Natural killer cell (primary cell): ENCODE measurements around the gene CAPN14. TPM values are rescaled to one million over a fixed set of nuclear protein-coding genes. Genes with fewer than 3 reads are reported as not detected.

Source experiments
- ATAC-seq, 3 donors: fragments of 150-1000 bp in 2 of 3; fragments of 200-7000 bp in 1 of 3; cut with Tn5 transposase; 1 replicate in 1 of 3; 2 replicates in 2 of 3; pipeline ENCODE4 v1.10.0; 2021; ENCODE audit warnings: mild to moderate bottlenecking in 2 of 3, moderate library complexity in 2 of 3
- DNase-seq, 2 donors: peaks; one replicate each; pipeline versions ENCODE4 v3.0.0 to v3.0.0-alpha.2; 2013 to 2021; ENCODE audit warnings: mixed read lengths in 1 of 2
- H3K27ac ChIP-seq: one replicate; pipeline ENCODE4 v1.5.1; 2013; ENCODE audit warnings: mild to moderate bottlenecking, low read length
- H3K27me3 ChIP-seq: one replicate; pipeline ENCODE4 v1.6.1; 2013; ENCODE audit warnings: low read length; ENCODE audit not compliant: control insufficient read depth, insufficient read depth
- H3K36me3 ChIP-seq: one replicate; pipeline ENCODE4 v1.6.1; 2013; ENCODE audit warnings: low read length; ENCODE audit not compliant: control insufficient read depth, insufficient read depth
- H3K4me1 ChIP-seq: one replicate; pipeline ENCODE4 v1.6.1; 2013; ENCODE audit warnings: low read length; ENCODE audit not compliant: control insufficient read depth, insufficient read depth
- H3K4me3 ChIP-seq: one replicate; pipeline ENCODE4 v1.5.1; 2013; ENCODE audit warnings: low read length
- H3K9me3 ChIP-seq: one replicate; pipeline ENCODE4 v1.6.1; 2013; ENCODE audit warnings: low read length; ENCODE audit not compliant: control insufficient read depth, insufficient read depth
- H3K27ac Mint-ChIP-seq, 2 donors: one replicate each; pipeline ENCODE4 v1.8.0; 2022; ENCODE audit warnings: mild to moderate bottlenecking in 2 of 2, mixed read lengths in 2 of 2, moderate library complexity in 1 of 2
- H3K27me3 Mint-ChIP-seq, 2 donors: one replicate each; pipeline ENCODE4 v1.8.0; 2022; ENCODE audit warnings: low read depth in 2 of 2, mixed read lengths in 2 of 2
- H3K36me3 Mint-ChIP-seq: one replicate; pipeline ENCODE4 v1.8.0; 2022; ENCODE audit warnings: mixed read lengths
- H3K4me1 Mint-ChIP-seq, 2 donors: one replicate each; pipeline ENCODE4 v1.8.0; 2022; ENCODE audit warnings: mixed read lengths in 2 of 2
- H3K4me3 Mint-ChIP-seq: one replicate; pipeline ENCODE4 v1.8.0; 2022; ENCODE audit warnings: mild to moderate bottlenecking, moderate library complexity, mixed read lengths
- H3K9me3 Mint-ChIP-seq, 2 donors: one replicate each; pipeline ENCODE4 v1.8.0; 2022; ENCODE audit warnings: mixed read lengths in 2 of 2
- WGBS: methylation state at CpG from one replicate; pipeline ENCODE4 v1.1.7; 2013; ENCODE audit warnings: missing lambda C conversion rate; ENCODE audit not compliant: insufficient coverage; 5-methylcytosine and 5-hydroxymethylcytosine counted together
- intact Hi-C: fragments of 100-400 bp; cut with micrococcal nuclease; formaldehyde crosslinking; loops from one replicate; pipeline ENCODE4 v1.14.2; 2022
- total RNA-seq, 4 donors: library from RNA; stranded (reverse); fragments of 120-200 nt in 1 of 4; gene quantifications; one replicate each; pipeline versions ENCODE4 v1.2.3 to v1.2.4, GENCODE V29; 2013 to 2022
- TF ChIP-seq, protein P1 (sequence below): fragments of 200-600 bp; IDR thresholded peaks from one replicate; pipeline ENCODE4 v1.8.0; 2022; ENCODE audit warnings: antibody characterized with exemption

The CAPN14 gene
- total RNA-seq, 3 donors from 2014 or later (not counting 1 experiment from before 2014, with no cell fraction given), result 0.33 to 0.43 TPM; not detected in 1

GRCh38 chr2:31246184-31246852 is 29.0 kb upstream of the CAPN14 start:
- H3K36me3 ChIP-seq, result no peaks in the 10 kb centered on the region
- H3K4me1 ChIP-seq, result no peaks in the 10 kb centered on the region
- H3K9me3 Mint-ChIP-seq, result no peaks in the 10 kb centered on the region
- intact Hi-C loops, result no loop called here
- no peaks in the 10 kb centered on the region for H3K4me1 Mint-ChIP-seq
- ATAC-seq (no peak), DNase-seq (no peak)
- H3K9me3 ChIP-seq, result no peaks in the 10 kb centered on the region
- TF ChIP-seq, protein P1, sequence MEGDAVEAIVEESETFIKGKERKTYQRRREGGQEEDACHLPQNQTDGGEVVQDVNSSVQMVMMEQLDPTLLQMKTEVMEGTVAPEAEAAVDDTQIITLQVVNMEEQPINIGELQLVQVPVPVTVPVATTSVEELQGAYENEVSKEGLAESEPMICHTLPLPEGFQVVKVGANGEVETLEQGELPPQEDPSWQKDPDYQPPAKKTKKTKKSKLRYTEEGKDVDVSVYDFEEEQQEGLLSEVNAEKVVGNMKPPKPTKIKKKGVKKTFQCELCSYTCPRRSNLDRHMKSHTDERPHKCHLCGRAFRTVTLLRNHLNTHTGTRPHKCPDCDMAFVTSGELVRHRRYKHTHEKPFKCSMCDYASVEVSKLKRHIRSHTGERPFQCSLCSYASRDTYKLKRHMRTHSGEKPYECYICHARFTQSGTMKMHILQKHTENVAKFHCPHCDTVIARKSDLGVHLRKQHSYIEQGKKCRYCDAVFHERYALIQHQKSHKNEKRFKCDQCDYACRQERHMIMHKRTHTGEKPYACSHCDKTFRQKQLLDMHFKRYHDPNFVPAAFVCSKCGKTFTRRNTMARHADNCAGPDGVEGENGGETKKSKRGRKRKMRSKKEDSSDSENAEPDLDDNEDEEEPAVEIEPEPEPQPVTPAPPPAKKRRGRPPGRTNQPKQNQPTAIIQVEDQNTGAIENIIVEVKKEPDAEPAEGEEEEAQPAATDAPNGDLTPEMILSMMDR, result no peak
- WGBS, result 88% methylated on average over 2 of the region's 3 CpGs
- H3K36me3 Mint-ChIP-seq, result no peaks in the 10 kb centered on the region
- no peaks in the 10 kb centered on the region for H3K27me3 Mint-ChIP-seq
- H3K4me3 Mint-ChIP-seq, result no peak overlapping the region
- no peak overlapping the region for H3K27ac ChIP-seq
- H3K4me3 ChIP-seq, result no peak overlapping the region
- H3K27me3 ChIP-seq, result no peaks in the 10 kb centered on the region
- H3K27ac Mint-ChIP-seq, result no peak overlapping the region

DNA sequence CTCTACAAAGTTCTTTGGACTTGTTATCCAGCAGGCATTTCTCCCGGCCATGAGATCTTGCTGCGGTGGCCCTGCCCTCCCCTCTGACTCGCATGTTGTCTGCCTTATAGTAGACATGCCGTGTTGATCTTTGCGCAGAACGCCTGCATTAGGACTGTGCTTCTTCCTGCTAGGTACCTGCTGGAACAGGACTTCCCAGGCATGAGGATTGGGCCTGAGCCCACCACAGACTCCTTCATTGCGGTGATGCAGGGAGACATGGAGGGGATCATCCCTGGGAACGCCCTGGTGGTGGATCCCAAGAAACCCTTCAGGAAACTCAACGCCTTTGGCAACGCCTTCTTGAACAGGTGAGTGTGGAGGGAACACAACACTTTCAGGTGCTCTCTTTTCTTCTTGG is 26.8 kb upstream of the CAPN14 start:
- H3K4me1 Mint-ChIP-seq, result no peaks in the 10 kb centered on the region
- no peak overlapping the region for H3K4me3 Mint-ChIP-seq
- H3K27me3 Mint-ChIP-seq, result no peaks in the 10 kb centered on the region
- WGBS, result 93% methylated on average over 10 of the region's 10 CpGs
- DNase-seq, result no peak
- Histone ChIP-seq H3K36me3 (no peaks in the 10 kb centered on the region), H3K4me1 (no peaks in the 10 kb centered on the region), H3K27ac (no peak overlapping the region), H3K9me3 (no peaks in the 10 kb centered on the region), H3K27me3 (no peaks in the 10 kb centered on the region), H3K4me3 (no peak overlapping the region)
- no peak for ATAC-seq
- no peaks in the 10 kb centered on the region for H3K9me3 Mint-ChIP-seq
- no peak overlapping the region for H3K27ac Mint-ChIP-seq
- intact Hi-C loops, result no loop called here
- TF ChIP-seq, protein P1, result no peak
- H3K36me3 Mint-ChIP-seq, result no peaks in the 10 kb centered on the region

GRCh38 chr2:31243053-31243452 is 25.7 kb upstream of the CAPN14 start:
- Histone ChIP-seq H3K9me3 (no peaks in the 10 kb centered on the region), H3K4me1 (no peaks in the 10 kb centered on the region), H3K36me3 (no peaks in the 10 kb centered on the region), H3K27me3 (no peaks in the 10 kb centered on the region), H3K27ac (no peak overlapping the region), H3K4me3 (no peak overlapping the region)
- ATAC-seq (no peak), DNase-seq (no peak)
- H3K4me1 Mint-ChIP-seq, result peaks cover 0 to 7% of the 10 kb centered on the region in 2 donors
- no peak overlapping the region for H3K4me3 Mint-ChIP-seq
- no peaks in the 10 kb centered on the region for H3K9me3 Mint-ChIP-seq
- no peaks in the 10 kb centered on the region for H3K27me3 Mint-ChIP-seq
- H3K36me3 Mint-ChIP-seq, result no peaks in the 10 kb centered on the region
- TF ChIP-seq, protein P1, result no peak
- WGBS, result 100% methylated on average over 2 of the region's 5 CpGs
- intact Hi-C loops, result no loop called here
- H3K27ac Mint-ChIP-seq, result no peak overlapping the region
